Measurements from ENCODE around the gene FTSJ3. TPM values are rescaled to one million over a fixed set of nuclear protein-coding genes. Genes with fewer than 3 reads are reported as not detected.
A peak's percentile ranks its signal among the peaks of the same experiment; 100 is the strongest.

FTSJ3 gene
- polyA plus RNA-seq, 1 of the 3 experiments (the other 2 are of a cell fraction): 148 TPM

DNA sequence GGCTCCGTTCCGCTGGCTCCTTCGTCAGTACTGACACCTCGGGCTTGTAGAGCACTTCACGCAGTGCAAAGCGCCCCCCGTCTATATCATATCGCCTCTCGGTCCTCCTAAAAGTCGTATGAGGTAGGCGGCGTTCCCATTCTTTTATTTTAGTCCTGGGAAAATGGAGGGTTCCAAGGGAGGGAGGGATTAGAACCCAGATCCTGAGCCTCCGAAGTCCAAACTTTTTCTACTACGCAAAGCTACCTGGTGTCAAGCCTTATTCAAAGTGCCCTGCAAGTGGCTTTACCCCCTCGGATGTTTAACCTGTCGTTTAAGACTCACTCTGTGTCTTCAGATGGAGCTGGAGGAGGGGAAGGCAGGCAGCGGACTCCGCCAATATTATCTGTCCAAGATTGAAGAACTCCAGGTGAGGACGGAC is 348 bp upstream of the FTSJ3 start:
- WGBS (ENCODE audit: low lambda C conversion rate): under 1% methylated on average over 19 of the region's 19 CpGs
- Histone ChIP-seq H4K20me1 (ENCODE audit: insufficient read depth) (0 out of 2 replicates have a peak, but pooled peaks cover 8% of the 10 kb centered on the region), H3F3A (replicated peaks; ENCODE audit: insufficient read depth) (peaks cover 23% of the 10 kb centered on the region), H3K4me2 (peak overlapping the region; percentile 93), H3K9me2 (no peaks in the 10 kb centered on the region), H3K4me1 (ENCODE audit: control insufficient read depth in 1 of 2, insufficient read depth in 2 of 2, low read depth in 1 of 2, low read length in 1 of 2) (peaks cover 9 to 37% of the 10 kb centered on the region in 2 experiments; a peak in 2 of 4 replicates), H2AFZ (ENCODE audit: low read depth) (peak overlapping the region; percentile 67; the same call in 1 of the 2 replicates), H3K27ac (ENCODE audit: low read depth in 2 of 2, low read length in 1 of 2) (peak overlapping the region; percentile 90 to 99), H3K36me3 (replicated peaks in 1 of 2; ENCODE audit: control insufficient read depth in 1 of 2, insufficient read depth in 2 of 2, low read length in 1 of 2) (peaks cover 71 to 77% of the 10 kb centered on the region in 2 experiments), H3K79me2 (ENCODE audit: insufficient read depth) (peaks cover 66% of the 10 kb centered on the region), H3K9ac (peak overlapping the region; percentile 88), H3K4me3 (ENCODE audit: low read depth in 2 of 2, low read length in 1 of 2) (peak overlapping the region; percentile 94 to 100), H3K27me3 (ENCODE audit: insufficient read depth) (no peaks in the 10 kb centered on the region), H3K9me3 (no peaks in the 10 kb centered on the region)
- ChIA-PET POLR2A (interaction anchor here (0.7 to 9.1 kb wide), 5 partner anchors 14 to 678 kb away, joined by 3 to 108 read pairs (median 4); partner anchors contain the start of genes CCDC47, DDX42, DDX5 and SMARCD2), CTCF (interaction anchor here (0.7 to 7.4 kb wide), 10 partner anchors 8 to 402 kb away, joined by 3 to 96 read pairs (median 4); partner anchors contain the start of genes DDX42 and SMARCD2)
- TF ChIP-seq TCF12 (IDR thresholded peaks at IDR 0.05) (no peak), FOXJ3 (CRISPR knock-in tag; IDR thresholded peaks at IDR 0.05) (0 out of 2 replicates have a peak, but pooled peaks have one; percentile 5)
- TF ChIP-seq, protein P1, sequence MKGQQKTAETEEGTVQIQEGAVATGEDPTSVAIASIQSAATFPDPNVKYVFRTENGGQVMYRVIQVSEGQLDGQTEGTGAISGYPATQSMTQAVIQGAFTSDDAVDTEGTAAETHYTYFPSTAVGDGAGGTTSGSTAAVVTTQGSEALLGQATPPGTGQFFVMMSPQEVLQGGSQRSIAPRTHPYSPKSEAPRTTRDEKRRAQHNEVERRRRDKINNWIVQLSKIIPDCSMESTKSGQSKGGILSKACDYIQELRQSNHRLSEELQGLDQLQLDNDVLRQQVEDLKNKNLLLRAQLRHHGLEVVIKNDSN (IDR thresholded peaks at IDR 0.05; ENCODE audit: borderline replicate concordance, low read depth): no peak
- TF ChIP-seq, protein P2, sequence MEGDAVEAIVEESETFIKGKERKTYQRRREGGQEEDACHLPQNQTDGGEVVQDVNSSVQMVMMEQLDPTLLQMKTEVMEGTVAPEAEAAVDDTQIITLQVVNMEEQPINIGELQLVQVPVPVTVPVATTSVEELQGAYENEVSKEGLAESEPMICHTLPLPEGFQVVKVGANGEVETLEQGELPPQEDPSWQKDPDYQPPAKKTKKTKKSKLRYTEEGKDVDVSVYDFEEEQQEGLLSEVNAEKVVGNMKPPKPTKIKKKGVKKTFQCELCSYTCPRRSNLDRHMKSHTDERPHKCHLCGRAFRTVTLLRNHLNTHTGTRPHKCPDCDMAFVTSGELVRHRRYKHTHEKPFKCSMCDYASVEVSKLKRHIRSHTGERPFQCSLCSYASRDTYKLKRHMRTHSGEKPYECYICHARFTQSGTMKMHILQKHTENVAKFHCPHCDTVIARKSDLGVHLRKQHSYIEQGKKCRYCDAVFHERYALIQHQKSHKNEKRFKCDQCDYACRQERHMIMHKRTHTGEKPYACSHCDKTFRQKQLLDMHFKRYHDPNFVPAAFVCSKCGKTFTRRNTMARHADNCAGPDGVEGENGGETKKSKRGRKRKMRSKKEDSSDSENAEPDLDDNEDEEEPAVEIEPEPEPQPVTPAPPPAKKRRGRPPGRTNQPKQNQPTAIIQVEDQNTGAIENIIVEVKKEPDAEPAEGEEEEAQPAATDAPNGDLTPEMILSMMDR (IDR thresholded peaks at IDR 0.05): 0 out of 2 replicates have a peak, but pooled peaks have one; percentile 4
- DNase-seq: no peak

DNA sequence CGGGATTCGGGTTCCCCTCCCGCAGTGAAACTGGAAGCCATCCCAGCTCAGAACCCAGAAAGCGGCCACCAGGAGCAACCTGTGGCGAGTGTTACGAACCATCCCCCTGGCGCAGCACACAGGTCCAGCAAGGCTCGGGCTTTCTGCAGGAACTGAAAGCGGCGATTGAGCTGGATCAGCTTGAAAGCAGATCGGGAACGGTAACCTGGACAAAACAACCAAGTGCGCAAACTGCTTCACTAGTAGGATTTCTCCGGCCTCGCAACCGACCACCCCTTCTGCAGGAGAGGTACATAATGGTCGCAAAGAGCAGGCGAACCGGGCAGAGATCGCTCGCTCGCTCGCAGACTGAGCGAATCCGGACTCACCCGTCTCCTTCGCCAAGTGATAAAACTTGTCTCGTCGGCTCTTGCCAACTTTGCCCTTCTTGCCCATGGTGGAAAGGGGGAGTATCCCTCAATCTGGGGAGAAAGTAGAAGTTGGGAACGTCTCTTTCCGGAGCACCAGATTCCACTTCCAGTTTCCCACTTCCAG is 928 bp downstream of the FTSJ3 start:
- Histone ChIP-seq H3K27me3 (ENCODE audit: insufficient read depth) (no peaks in the 10 kb centered on the region), H3K9me3 (no peaks in the 10 kb centered on the region), H3K4me1 (ENCODE audit: control insufficient read depth in 1 of 2, insufficient read depth in 2 of 2, low read depth in 1 of 2, low read length in 1 of 2) (peaks cover 9 to 37% of the 10 kb centered on the region in 2 experiments; a peak in 2 of 4 replicates), H2AFZ (ENCODE audit: low read depth) (peak overlapping the region; percentile 67), H3K9ac (peak overlapping the region; percentile 88), H3K4me3 (ENCODE audit: low read depth in 2 of 2, low read length in 1 of 2) (peak overlapping the region; percentile 94 to 100), H4K20me1 (ENCODE audit: insufficient read depth) (peaks cover 8% of the 10 kb centered on the region; the same call in 1 of the 2 replicates), H3K4me2 (peak overlapping the region; percentile 93), H3K27ac (ENCODE audit: low read depth in 2 of 2, low read length in 1 of 2) (peak overlapping the region; percentile 90 to 99), H3F3A (replicated peaks; ENCODE audit: insufficient read depth) (peaks cover 28% of the 10 kb centered on the region), H3K9me2 (no peaks in the 10 kb centered on the region), H3K36me3 (replicated peaks in 1 of 2; ENCODE audit: control insufficient read depth in 1 of 2, insufficient read depth in 2 of 2, low read length in 1 of 2) (peaks cover 76 to 77% of the 10 kb centered on the region in 2 experiments), H3K79me2 (ENCODE audit: insufficient read depth) (peaks cover 69% of the 10 kb centered on the region)
- ChIA-PET CTCF (interaction anchor here (0.6 to 7.4 kb wide), 16 partner anchors 8 to 65 kb away, joined by 3 to 96 read pairs (median 4); partner anchors contain the start of genes CCDC47, DDX42, GH2 and SMARCD2), POLR2A (interaction anchor here (0.6 to 9.1 kb wide), 10 partner anchors 8 to 679 kb away, joined by 3 to 108 read pairs (median 4); partner anchors contain the start of genes CCDC47, DDX42, DDX5 and SMARCD2)
- WGBS (ENCODE audit: low lambda C conversion rate): 0% methylated on average over 31 of the region's 31 CpGs
- peak; percentile 55 for DNase-seq
- no peak for TF ChIP-seq ELF1 (IDR thresholded peaks at IDR 0.05)
- TF ChIP-seq MEF2A (IDR thresholded peaks at IDR 0.05; ENCODE audit: borderline replicate concordance, low read depth): no peak
- TF ChIP-seq, protein P3, sequence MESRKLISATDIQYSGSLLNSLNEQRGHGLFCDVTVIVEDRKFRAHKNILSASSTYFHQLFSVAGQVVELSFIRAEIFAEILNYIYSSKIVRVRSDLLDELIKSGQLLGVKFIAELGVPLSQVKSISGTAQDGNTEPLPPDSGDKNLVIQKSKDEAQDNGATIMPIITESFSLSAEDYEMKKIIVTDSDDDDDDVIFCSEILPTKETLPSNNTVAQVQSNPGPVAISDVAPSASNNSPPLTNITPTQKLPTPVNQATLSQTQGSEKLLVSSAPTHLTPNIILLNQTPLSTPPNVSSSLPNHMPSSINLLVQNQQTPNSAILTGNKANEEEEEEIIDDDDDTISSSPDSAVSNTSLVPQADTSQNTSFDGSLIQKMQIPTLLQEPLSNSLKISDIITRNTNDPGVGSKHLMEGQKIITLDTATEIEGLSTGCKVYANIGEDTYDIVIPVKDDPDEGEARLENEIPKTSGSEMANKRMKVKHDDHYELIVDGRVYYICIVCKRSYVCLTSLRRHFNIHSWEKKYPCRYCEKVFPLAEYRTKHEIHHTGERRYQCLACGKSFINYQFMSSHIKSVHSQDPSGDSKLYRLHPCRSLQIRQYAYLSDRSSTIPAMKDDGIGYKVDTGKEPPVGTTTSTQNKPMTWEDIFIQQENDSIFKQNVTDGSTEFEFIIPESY (IDR thresholded peaks at IDR 0.05; ENCODE audit: borderline replicate concordance, low read depth): no peak
- no peak for TF ChIP-seq MXI1 (IDR thresholded peaks at IDR 0.05; ENCODE audit: low read depth, low read length)
- TF ChIP-seq, protein P4, sequence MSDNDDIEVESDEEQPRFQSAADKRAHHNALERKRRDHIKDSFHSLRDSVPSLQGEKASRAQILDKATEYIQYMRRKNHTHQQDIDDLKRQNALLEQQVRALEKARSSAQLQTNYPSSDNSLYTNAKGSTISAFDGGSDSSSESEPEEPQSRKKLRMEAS (IDR thresholded peaks at IDR 0.05; ENCODE audit: low read depth): no peak
- TF ChIP-seq RCOR1 (IDR thresholded peaks at IDR 0.05; ENCODE audit: low read length): 0 out of 2 replicates have a peak, but pooled peaks have one; percentile 6
